Heart right ventricle (tissue), 16 donors: Measurements from ENCODE around the gene MAGI3. TPM values are rescaled to one million over a fixed set of nuclear protein-coding genes. Genes with fewer than 3 reads are reported as not detected.

Experiments used
- ATAC-seq, 8 donors: fragments of 200-7000 bp; cut with Tn5 transposase; one replicate each; pipeline ENCODE4 v1.9.1; 2020; ENCODE audit warnings: mild to moderate bottlenecking in 8 of 8, moderate library complexity in 8 of 8, moderate number of reproducible peaks in 1 of 8
- DNase-seq, 2 donors: peaks; one replicate each; pipeline ENCODE4 v3.0.0-alpha.2; 2020
- H3K27ac ChIP-seq, 10 donors: fragments of 200-600 bp; sonication (generic) in 2 of 10; one replicate each; pipeline versions ENCODE4 v1.5.0 to v1.8.0; 2020 to 2022; ENCODE audit warnings: mild to moderate bottlenecking in 3 of 10
- H3K27me3 ChIP-seq, 7 donors: fragments of 200-600 bp; one replicate each; pipeline ENCODE4 v1.8.0; 2021 to 2022; ENCODE audit warnings: mild to moderate bottlenecking in 2 of 7
- H3K36me3 ChIP-seq, 9 donors: fragments of 200-600 bp; sonication (generic) in 1 of 9; one replicate each; pipeline versions ENCODE4 v1.5.0 to v1.8.0; 2020 to 2022; ENCODE audit warnings: mild to moderate bottlenecking in 2 of 9
- H3K4me1 ChIP-seq, 9 donors: fragments of 200-600 bp; sonication (generic) in 1 of 9; one replicate each; pipeline versions ENCODE4 v1.5.0 to v1.8.0; 2020 to 2022; ENCODE audit warnings: mild to moderate bottlenecking in 4 of 9
- H3K4me3 ChIP-seq, 10 donors: fragments of 200-600 bp; sonication (generic) in 2 of 10; one replicate each; pipeline versions ENCODE4 v1.5.0 to v1.8.0; 2020 to 2022; ENCODE audit warnings: mild to moderate bottlenecking in 7 of 10, moderate library complexity in 2 of 10
- H3K9me3 ChIP-seq, 11 donors: fragments of 200-600 bp in 10 of 11; sonication (generic) in 2 of 11; one replicate each; pipeline versions ENCODE4 v1.5.0 to v1.8.0; 2013 to 2022; ENCODE audit warnings: mild to moderate bottlenecking in 2 of 11, control low read depth in 1 of 11, moderate library complexity in 1 of 11
- CTCF ChIP-seq, 9 donors: fragments of 200-600 bp; sonication (generic) in 2 of 9; IDR thresholded peaks; one replicate each; pipeline versions ENCODE4 v1.5.0 to v1.8.0; 2021 to 2022; ENCODE audit warnings: antibody characterized with exemption in 9 of 9, mild to moderate bottlenecking in 5 of 9, moderate library complexity in 1 of 9
- WGBS, 2 donors: extraction: QIAGEN DNeasy Blood & Tissue Kit; methylation state at CpG; one replicate each; pipeline ENCODE4 v1.1.7; 2013; ENCODE audit warnings: inconsistent platforms in 1 of 2; 5-methylcytosine and 5-hydroxymethylcytosine counted together
- intact Hi-C, 10 donors: fragments of 100-400 bp; cut with DNase I; formaldehyde crosslinking; loops; one replicate each; pipeline versions ENCODE4 v1.11.1 to v1.14.2; 2022
- polyA plus RNA-seq, 2 donors: library from polyadenylated mRNA; stranded (reverse); fragments of 200-250 nt; gene quantifications; one replicate each; pipeline ENCODE4 v1.2.3, GENCODE V29; 2013
- total RNA-seq, 10 donors: library from RNA; stranded (reverse); fragmentation: NEBNext Ultra II Directional in 3 of 10; extraction: Animal tissue kit (Norgen Biotek cat#: 25700) in 3 of 10; gene quantifications; one replicate each; pipeline versions ENCODE4 v1.2.1 to v1.2.4, GENCODE V29; 2021 to 2023
- donor health status: Arrhythmogenic right ventricular cardiomyopathy.
- donor health status: ischemic (EF 13 %, LVEDD 7.1; RV severe dilation, severe dysfunction).
- donor health status: healthy with polysubstance abuse.
- donor health status: DM: no; HTN: yes; CAD: no.
- donor health status: DM: no; HTN: no; CAD: no.
- donor health status: ischemic (EF 25% LVEDD 6.9; RV normal size, moderate dysfunction).
- donor health status: ischemic (EF 25% LVEDD 5.7; RV mildly dilated, moderate dysfunction).
- donor health status: healthy.
- donor health status: DM: yes; HTN: yes; CAD: no.
- donor health status: Ischemic cardiomyopathy.
- donor health status: ischemic (EF 35%, LVEDD 5.7; RV mildly dilated, moderate dysfunction).
- donor health status: nonischemic (EF 11% LVEDD 7.7; RV severe dilation, severe dysfunction).
- donor health status: DM: yes; HTN: yes; CAD: no.
- donor health status: PGD.
- donor health status: ischemic (EF 29% LVEDD 5.4; RV normal size, mild dysfunction).
- donor health status: nonischemic (EF 23%, LVEDD 6.1; RV moderate dilation, normal function).

The MAGI3 gene
- total and polyA plus RNA-seq, 12 donors = 2.2 to 9.4 (median 7.5) TPM

DNA sequence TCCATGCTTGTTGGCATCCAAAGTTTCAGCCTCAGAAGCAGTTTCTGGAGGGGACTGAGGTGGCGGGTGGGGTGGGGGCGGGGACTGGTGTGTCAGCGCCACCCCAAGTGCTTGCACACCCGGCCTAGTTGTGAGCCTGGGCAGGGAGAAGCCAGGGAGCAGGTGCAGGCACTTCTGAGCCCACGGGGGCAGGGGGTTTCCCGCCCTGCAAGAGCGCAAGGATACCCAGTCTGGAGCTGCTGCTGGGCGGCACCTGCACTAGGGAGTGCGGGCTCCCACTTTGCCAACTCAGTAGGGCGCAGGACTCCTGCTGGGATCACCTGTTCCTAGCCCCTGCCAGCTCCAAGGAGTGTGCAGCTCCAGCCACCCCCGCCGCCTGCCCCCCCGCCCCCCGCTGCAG is 33.5 kb downstream of the MAGI3 start:
- no peak for TF ChIP-seq CTCF (IDR thresholded peaks at IDR 0.05)
- H3K27ac ChIP-seq = no peak overlapping the region
- ATAC-seq (peak in 1 of 8 donors; percentile 11), DNase-seq (no peak)
- H3K4me3 ChIP-seq = no peak overlapping the region
- H3K4me1 ChIP-seq = peaks cover 0 to under 1% (median 0%) of the 10 kb centered on the region in 9 donors
- H3K9me3 ChIP-seq = peaks cover 0 to 37% (median 3%) of the 10 kb centered on the region in 11 donors
- 87 to 94% methylated on average over 14 of the region's 14 CpGs for WGBS, 2 donors
- no peaks in the 10 kb centered on the region for H3K27me3 ChIP-seq
- intact Hi-C loops = no loop called here
- no peaks in the 10 kb centered on the region for H3K36me3 ChIP-seq

- ATAC-seq (peak in 3 of 8 donors; percentile 24 to 44 (median 26)), DNase-seq (peak in 1 of 2 donors; percentile 14)
- Histone ChIP-seq H3K27me3 (no peaks in the 10 kb centered on the region), H3K4me1 (peaks cover 0 to 19% (median 3%) of the 10 kb centered on the region in 9 donors), H3K36me3 (no peaks in the 10 kb centered on the region), H3K9me3 (peaks cover 0 to 16% (median 0%) of the 10 kb centered on the region in 11 donors), H3K27ac (peak overlapping the region in 1 of 10 donors; percentile 17), H3K4me3 (no peak overlapping the region)
- intact Hi-C loops = no loop called here
- 79 to 91% methylated on average over 3 of the region's 3 CpGs for WGBS, 2 donors
- no peak for TF ChIP-seq CTCF (IDR thresholded peaks at IDR 0.05)
These were observed 39.3 kb downstream of the MAGI3 start for GRCh38 chr1:113429461-113430153.

- Histone ChIP-seq H3K36me3 (no peaks in the 10 kb centered on the region), H3K27me3 (no peaks in the 10 kb centered on the region), H3K4me3 (no peak overlapping the region), H3K9me3 (no peaks in the 10 kb centered on the region), H3K27ac (no peak overlapping the region), H3K4me1 (peaks cover 0 to 19% (median 3%) of the 10 kb centered on the region in 9 donors)
- TF ChIP-seq CTCF (IDR thresholded peaks at IDR 0.05) = no peak
- DNase-seq (no peak), ATAC-seq (no peak)
- intact Hi-C loops = no loop called here
These were observed 42.9 kb downstream of the MAGI3 start for GRCh38 chr1:113433184-113433583.

- TF ChIP-seq CTCF (IDR thresholded peaks at IDR 0.05) = no peak
- no peak for DNase-seq
- H3K4me1 ChIP-seq = peaks cover 0 to 16% (median 5%) of the 10 kb centered on the region in 9 donors
- H3K36me3 ChIP-seq = no peaks in the 10 kb centered on the region
- no peak for ATAC-seq
- H3K9me3 ChIP-seq = no peaks in the 10 kb centered on the region
- no peaks in the 10 kb centered on the region for H3K27me3 ChIP-seq
- WGBS, 2 donors = 97 to 99% methylated on average over 2 of the region's 2 CpGs
- no peak overlapping the region for H3K4me3 ChIP-seq
- intact Hi-C loops = no loop called here
- no peak overlapping the region for H3K27ac ChIP-seq
These were observed 44.0 kb downstream of the MAGI3 start for GRCh38 chr1:113434081-113434873.
